ENCODE results near the gene GRID1.
"Not testable (repeated sequence)": the region's sequence is repeated elsewhere in the genome, so short reads cannot be mapped to it uniquely, and the experiment has no call there.

The GRID1 gene

DNA sequence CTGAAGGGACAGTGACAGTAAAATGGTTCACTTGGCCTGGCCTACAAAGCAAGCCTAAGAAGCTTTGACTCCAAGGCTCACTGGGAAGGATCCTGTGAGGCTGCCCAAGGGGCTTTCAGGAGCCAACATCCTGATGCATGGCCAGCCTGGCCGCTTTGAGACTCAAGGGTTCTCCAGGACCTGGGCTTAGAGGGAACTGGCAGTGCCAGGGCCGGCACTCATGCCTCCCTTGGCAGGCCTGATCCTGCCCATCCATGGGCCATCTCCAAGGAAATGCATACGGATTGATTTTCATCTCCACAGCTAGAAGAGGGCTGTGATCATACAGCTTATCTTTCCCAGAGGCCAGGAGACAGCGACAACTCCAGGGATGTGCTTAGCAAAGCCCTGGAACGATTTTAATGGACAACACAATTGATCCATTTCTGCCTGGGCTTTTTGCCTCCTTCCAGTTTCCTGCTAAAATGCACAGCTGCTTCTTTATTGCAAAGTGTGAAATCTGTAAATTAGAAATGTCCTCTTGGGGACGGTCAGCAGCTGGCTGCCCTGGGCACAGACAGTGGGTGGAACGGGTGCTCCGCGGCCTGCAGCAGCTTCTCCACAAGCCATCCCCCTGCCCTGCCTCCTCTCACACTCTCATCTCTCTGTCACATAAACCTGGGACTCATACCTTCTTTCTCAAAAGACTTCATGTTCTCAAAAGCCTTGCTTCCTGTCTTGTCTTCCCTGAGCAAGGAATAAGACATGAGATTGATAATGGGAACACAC is 288.5 kb downstream of the GRID1 start:
- DNase-seq (ENCODE audit: low read depth), result no peak

DNA sequence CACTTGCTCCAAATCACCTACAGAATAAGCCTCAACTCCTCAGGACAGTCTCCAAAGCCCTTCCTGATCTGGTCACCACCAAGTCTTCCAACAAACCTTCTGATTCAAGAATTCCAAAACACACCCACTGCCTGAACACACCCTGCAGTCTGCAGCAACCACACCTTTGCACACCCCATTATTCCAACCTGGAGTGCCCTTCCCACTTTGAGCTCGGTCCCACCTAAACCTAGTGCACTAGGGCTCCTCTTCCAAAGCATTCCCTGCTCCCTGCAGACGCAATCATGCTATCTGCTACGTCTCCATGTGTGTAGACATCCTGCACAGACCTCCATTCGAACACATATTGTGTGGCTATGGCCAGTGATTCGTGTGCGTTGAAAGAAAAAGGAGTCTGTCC is 289.3 kb downstream of the GRID1 start:
- no peak for DNase-seq (ENCODE audit: low read depth)

DNA sequence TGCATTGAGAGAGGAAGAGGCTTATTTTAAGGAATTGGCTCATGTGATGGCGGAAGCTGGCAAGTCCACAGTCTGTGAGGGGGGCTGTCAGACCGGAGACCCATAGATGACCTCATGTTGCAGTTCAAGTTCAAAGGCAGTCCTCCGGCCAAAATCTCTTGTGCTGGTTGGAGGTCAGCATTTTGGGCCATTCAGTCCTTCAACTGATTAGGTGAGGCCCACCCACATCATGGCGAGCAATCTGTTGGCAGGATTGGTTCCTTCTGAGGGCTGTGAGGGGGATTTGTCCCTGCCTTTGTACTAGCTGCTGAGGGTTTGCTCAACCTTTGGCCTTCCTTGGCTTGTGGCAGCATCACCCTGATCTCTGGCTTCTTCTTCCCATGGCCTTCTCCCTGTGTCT is 290.1 kb downstream of the GRID1 start:
- DNase-seq (ENCODE audit: low read depth), result not testable (repeated sequence)

DNA sequence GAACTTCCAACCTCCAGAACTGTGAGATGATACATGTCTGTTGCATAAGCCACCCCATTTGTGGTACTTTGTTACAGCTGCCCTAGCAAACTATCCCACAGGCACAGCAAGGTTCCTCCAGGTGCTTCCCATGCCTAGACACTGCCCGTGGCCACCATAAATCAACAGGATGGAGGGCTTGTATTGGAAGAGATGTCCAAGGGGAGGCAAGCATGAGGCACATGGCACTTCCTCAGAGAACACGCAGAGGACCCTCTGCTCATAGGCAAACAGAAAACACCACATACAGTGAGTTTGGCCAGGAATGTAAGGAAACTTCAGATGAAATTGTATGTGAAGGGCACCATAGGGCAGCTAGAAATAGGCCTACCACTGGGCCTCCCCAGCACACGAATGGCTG is 291.1 kb downstream of the GRID1 start:
- no peak for DNase-seq (ENCODE audit: low read depth)

DNA sequence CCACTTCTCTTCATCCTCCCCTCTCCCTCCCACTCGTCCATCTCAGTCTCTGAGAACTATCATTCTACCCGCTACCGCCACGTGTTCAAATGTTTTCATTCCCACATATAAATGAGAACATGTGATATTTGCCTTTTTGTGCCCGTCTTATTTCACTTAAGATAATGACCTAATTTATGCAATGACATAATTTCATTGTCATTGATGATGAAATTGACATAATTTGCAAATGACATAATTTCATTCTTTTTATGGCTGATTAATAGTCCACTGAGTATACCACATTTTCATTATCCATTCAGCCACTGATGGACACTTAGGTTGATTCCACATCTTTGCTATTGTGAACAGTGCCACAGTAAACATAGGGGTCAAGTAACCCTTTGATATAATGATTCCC is 292.3 kb downstream of the GRID1 start:
- no peak for DNase-seq (ENCODE audit: low read depth)

GRCh38 chr10:86073199-86073977 is 293.2 kb downstream of the GRID1 start:
- DNase-seq (ENCODE audit: low read depth), result no peak

DNA sequence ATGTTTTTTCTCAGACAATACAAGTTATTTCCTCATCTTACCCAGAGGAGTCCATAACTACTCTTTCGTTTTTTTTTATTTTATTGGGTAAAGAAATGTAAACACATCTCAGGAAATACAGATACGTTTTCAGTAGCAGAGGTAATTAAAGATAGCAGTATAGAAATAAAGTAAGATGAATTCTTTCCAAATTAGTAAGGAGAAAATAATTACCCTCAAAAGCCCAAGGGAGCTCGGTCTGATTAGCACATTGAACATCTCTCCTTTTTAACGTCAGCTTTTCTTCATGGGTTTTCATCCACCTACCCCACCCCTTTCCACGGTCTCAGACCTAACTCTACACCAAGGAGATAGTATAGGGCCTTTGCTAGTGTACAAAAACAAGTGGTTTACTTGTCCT is 294.2 kb downstream of the GRID1 start:
- DNase-seq (ENCODE audit: low read depth), result no peak

DNA sequence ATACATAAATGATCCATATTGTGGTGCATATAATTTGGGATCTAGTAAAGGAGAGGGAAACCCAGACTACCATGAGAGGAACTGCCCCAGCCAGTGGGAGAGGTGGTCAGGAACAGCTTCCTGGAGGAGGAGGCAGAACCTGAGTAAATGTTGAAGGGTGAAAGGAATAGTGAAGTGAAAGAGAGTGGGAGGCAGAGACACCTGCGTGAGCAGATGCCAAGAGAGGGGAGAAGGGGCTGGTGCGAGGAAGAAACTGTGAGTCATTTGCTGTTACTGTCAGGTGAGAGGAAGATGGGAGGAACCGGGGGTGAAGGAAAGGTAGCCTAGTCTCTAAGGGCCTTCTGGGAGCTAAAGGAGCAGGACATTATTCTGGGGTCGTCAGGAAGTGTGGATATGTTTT is 294.8 kb downstream of the GRID1 start:
- no peak for DNase-seq (ENCODE audit: low read depth)

GRCh38 chr10:86071145-86071544 is 295.4 kb downstream of the GRID1 start:
- DNase-seq (ENCODE audit: low read depth), result no peak

DNA sequence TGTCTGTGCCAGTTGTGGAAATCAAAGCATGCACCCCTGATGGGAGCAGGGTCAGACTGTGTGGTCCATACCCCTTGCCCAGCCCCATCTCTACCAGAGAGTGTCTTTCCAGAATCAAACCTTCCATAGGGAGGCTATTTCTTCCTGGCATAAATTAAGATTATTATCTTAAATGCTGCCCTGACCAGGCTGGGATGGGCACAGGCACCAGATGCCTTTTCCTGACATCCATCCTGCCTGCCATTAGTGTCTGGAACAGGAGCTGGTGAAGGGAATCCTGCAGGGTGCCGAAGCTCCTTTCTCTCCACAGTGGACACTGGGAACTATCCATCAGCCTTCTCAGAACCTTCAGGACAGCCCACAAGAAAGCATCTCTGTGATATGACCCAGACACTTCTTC is 296.3 kb downstream of the GRID1 start:
- no peak for DNase-seq (ENCODE audit: low read depth)

GRCh38 chr10:86068231-86069054 is 298.2 kb downstream of the GRID1 start:
- no peak for DNase-seq (ENCODE audit: low read depth)

DNA sequence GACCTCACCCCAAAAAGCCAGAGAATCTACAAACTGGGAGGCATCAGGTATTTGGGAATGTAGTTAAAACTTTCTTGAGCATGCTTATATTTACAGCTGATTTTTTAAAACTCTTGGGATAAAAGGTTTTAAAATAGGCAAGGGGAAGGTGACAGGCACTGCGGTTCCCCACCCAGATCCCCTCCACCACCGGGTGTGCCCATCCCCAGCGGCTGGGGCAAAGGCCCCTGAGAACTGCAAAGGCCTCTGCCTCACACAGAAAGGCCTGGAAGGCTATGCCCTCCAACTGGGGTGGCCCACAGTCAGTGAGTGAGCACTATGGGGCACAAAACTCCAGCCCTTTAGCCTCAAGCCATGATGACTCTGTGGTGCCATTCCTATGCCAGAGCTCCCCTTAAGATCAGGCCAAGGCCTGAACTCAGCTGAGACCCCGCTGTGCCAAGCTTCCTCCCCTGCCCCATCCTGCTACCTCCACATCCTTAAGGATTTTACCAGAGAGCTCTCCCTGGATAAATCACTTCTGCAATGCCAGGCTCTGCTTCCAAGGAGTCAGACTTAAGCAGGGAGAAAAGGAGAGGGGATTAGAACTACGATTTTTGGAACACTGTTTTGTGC is 299.1 kb downstream of the GRID1 start:
- no peak for DNase-seq (ENCODE audit: low read depth)

DNA sequence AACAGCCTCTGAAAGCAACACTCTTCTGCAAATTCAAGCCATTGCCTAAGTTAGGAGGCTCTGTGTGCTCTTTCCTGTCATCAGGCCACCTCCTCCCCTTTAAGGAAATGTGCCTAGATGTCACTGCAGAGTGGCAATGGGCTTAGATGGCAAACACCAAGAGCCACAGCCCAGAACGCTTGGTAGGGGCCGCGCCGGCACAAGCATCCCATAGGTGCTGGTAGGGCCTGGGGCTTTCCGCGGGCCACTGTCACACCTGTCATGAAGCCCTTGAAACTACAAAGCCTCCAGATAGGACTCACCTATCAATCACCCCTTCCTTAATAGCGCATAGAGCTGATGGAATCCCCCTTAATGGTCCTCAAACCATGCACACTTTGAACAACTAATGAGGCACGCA is 299.9 kb downstream of the GRID1 start:
- DNase-seq (ENCODE audit: low read depth), result no peak

GRCh38 chr10:86065711-86066251 is 300.8 kb downstream of the GRID1 start:
- no peak for DNase-seq (ENCODE audit: low read depth)

DNA sequence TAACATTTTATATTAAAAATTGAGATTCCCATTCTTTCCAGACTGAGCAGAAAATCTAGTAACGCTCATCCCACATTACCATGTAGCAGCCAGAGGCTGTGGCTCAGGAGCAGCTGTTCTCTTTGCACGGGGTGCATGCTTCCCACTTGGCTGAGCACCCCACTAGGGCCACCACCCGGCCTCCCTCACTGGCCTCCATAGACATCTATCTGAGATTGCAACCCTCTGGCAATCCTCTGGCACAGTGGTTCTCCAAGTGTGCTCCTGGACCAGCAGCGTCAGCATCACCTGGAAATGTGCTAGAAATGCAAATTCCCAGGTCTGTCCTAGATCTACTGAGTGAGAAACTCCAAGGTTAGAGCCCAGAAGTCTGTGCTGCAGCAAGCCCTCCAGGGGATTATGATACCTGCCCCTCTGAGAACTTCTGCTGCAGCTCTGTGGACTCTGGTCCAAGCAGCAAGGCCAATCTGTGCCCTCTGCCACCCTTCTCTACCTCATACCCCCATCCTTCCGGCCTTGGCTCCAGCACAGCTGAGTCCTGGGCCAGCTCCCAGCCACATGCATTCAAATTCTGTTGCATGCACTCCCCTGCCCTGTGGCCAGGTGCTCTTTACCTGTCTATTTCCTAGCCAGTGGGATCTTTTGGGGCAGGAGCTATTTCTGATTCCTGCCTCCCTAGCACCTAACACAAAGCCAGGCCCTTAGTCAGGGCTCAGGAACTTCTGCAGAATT is 301.5 kb downstream of the GRID1 start:
- no peak for DNase-seq (ENCODE audit: low read depth)

DNA sequence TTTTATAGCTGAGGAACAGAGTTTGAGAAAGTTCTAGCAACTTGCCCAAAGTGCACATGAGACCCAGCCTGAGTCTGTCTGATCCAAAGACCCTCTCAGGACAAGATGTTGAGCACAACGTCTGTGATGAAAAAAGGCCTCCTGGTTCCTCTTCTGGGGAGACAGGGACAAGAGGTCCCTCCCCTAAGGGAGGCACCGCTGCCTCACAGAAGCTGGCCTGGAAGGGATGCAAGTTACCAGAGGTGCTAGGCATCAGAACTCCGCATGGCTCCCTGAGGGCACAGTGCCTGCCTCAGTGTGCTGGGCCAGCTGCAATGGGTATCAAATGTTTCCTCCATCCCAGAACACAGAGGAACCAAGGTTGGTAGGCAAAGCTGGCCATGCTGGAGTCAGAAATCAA is 302.4 kb downstream of the GRID1 start:
- no peak for DNase-seq (ENCODE audit: low read depth)

DNA sequence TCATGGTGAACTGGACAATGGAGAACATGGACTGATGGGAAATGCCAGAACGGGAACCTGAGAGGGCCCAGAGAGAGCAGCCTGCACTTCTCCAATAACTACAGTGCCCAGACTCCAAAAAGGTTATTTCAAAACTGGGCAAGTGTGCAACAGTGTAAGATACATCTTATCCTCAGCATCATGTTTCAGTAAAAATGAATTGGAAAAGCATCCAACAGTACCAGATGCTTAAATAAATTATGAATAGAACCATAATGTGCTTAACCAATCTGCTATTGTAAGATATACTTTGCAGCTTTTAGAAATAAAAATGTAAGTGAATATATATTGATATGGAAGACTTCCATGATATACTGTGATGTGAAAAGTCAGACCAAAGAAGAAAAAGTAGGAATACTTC is 303.3 kb downstream of the GRID1 start:
- no peak for DNase-seq (ENCODE audit: low read depth)

DNA sequence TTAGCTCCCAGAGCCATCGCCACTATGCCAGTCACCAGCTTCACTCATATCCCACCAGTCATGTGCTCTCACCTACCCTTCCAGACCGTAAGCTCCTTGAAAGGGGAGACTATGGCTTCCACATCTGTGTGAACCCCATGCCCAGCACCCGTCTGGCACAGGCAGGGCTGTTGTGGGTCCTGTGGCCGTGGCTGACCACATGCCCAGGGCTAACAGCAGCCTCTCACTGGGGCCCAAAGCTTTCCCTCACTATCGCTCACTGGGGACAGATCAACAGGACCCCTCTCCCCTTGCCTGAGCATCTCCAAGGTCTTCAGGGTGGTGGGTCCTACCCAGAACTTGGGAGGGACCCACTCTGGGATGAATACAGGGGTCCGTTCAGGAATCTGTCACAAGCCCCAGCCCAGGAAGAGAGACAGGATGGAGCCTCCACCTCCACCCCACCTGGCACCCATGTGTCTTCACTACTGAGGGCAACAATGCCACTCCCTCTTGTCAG is 303.9 kb downstream of the GRID1 start:
- no peak for DNase-seq (ENCODE audit: low read depth)

DNA sequence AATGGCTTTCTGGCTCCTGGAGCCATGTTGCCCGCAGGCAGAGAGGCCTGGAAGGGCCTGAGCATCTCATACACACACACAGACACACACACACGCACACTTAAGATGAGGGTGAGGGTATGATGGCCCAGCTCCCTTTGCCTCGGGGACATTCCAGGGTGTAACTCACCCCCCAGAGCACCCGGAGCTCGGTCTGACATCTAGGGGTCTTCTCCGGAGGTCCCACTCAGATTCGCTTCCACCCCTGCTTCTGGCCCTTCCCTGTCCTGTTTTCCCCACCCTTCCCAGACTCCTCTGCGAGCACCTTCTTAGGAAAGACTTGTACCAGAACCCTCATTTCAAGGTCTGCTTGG is 304.4 kb downstream of the GRID1 start:
- DNase-seq (ENCODE audit: low read depth), result no peak

GRCh38 chr10:86061278-86062197 is 305.1 kb downstream of the GRID1 start:
- DNase-seq (ENCODE audit: low read depth), result no peak
